ENCODE results near the gene CACNA2D1. TPM values are rescaled to one million over a fixed set of nuclear protein-coding genes. Genes with fewer than 3 reads are reported as not detected.

The CACNA2D1 gene
- total and polyA plus RNA-seq, 7 donors, result 0.23 to 115 (median 59.7) TPM

DNA sequence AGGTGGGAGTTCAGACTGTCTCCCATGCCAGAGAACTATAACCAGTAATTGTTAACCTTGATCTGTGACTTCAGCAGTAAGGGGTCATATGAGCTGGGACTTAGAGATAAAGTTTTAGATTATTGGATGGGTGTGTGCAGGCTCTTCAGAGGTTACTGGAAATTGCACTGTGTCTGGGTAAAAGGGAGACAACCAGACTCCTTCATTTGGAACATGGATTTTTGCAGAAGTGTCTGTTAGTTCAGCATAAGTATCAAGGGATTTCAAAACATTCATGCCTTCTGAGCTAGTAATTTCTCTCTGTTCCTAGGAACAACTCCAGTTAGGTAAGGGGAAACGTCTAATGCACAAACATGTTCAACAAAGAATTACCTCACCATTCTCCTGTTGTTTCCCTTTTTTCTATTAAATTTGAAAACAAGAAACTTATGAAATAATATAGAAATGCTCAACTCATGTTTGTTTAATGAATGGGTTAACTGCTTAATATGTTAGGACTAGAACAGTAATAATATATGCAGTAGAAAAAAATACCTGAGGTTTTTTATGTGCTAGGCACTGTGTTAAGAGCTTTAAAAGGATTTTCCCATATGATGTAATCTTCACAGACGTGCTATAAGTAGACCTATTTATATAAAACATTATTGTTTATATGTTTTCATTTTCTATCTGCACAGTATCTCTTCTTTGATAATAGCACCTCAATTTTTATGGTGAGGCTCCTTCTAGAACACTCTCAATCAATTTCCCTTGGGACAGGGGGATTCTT, 233.0 kb downstream of the CACNA2D1 start:
- H3K4me3 ChIP-seq, result no peak overlapping the region
- H3K9me3 ChIP-seq, result no peaks in the 10 kb centered on the region
- no peak overlapping the region for H3K27ac ChIP-seq
- DNase-seq, result no peak
- TF ChIP-seq, protein P1, sequence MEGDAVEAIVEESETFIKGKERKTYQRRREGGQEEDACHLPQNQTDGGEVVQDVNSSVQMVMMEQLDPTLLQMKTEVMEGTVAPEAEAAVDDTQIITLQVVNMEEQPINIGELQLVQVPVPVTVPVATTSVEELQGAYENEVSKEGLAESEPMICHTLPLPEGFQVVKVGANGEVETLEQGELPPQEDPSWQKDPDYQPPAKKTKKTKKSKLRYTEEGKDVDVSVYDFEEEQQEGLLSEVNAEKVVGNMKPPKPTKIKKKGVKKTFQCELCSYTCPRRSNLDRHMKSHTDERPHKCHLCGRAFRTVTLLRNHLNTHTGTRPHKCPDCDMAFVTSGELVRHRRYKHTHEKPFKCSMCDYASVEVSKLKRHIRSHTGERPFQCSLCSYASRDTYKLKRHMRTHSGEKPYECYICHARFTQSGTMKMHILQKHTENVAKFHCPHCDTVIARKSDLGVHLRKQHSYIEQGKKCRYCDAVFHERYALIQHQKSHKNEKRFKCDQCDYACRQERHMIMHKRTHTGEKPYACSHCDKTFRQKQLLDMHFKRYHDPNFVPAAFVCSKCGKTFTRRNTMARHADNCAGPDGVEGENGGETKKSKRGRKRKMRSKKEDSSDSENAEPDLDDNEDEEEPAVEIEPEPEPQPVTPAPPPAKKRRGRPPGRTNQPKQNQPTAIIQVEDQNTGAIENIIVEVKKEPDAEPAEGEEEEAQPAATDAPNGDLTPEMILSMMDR (IDR thresholded peaks at IDR 0.05), result no peak
- TF ChIP-seq POLR2AphosphoS5 (IDR thresholded peaks at IDR 0.05), result no peak
- TF ChIP-seq POLR2A (IDR thresholded peaks at IDR 0.05), result no peak
- no peak for TF ChIP-seq EP300 (IDR thresholded peaks at IDR 0.05)
- no peaks in the 10 kb centered on the region for H3K36me3 ChIP-seq
- no peaks in the 10 kb centered on the region for H3K27me3 ChIP-seq
- intact Hi-C loops (cut with DNase I), result no loop called here
- 17 to 52% methylated on average over 2 of the region's 2 CpGs for WGBS, 2 donors
- peaks cover 0 to 19% (median 3%) of the 10 kb centered on the region in 4 donors for H3K4me1 ChIP-seq

DNA sequence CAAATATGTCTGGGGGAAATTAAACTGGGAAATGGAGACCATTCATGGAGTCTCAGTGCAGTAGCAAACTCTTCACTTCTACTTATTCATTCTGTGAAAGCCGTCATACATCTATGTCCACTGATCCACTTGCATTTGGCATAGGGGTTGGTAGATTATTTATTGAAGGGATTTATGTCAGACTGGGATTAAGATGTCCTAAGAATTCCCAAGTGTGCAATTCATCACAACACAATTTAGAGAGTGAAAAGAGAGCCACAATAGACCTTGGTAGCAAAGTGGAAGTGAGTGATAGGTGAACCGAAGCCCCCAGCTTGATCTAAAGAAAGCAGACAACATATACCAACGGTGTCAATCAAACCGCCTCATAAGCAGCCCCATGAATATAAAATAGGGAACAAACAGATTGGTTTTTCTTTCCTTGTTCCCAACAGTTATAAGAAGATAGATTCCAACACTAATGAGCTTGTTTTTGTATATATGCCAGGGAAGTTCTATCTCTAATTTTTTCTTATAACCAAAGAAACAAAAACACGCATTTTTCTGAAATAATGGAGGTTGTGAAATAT, 234.3 kb downstream of the CACNA2D1 start:
- Histone ChIP-seq H3K9me3 (no peaks in the 10 kb centered on the region), H3K36me3 (no peaks in the 10 kb centered on the region), H3K27ac (no peak overlapping the region), H3K4me1 (peaks cover 0 to 19% (median 3%) of the 10 kb centered on the region in 4 donors), H3K27me3 (no peaks in the 10 kb centered on the region), H3K4me3 (no peak overlapping the region)
- intact Hi-C loops (cut with DNase I), result no loop called here
- TF ChIP-seq, protein P1 (IDR thresholded peaks at IDR 0.05), result no peak
- no peak for TF ChIP-seq POLR2AphosphoS5 (IDR thresholded peaks at IDR 0.05)
- TF ChIP-seq EP300 (IDR thresholded peaks at IDR 0.05), result no peak
- TF ChIP-seq POLR2A (IDR thresholded peaks at IDR 0.05), result no peak
- WGBS, 2 donors, result 85 to 88% methylated on average over 5 of the region's 5 CpGs
- DNase-seq, result no peak

- Histone ChIP-seq H3K36me3 (no peaks in the 10 kb centered on the region), H3K27ac (no peak overlapping the region), H3K4me1 (peaks cover 0 to 7% (median 0%) of the 10 kb centered on the region in 4 donors), H3K4me3 (no peak overlapping the region), H3K27me3 (no peaks in the 10 kb centered on the region), H3K9me3 (no peaks in the 10 kb centered on the region)
- no peak for DNase-seq
- no peak for TF ChIP-seq EP300 (IDR thresholded peaks at IDR 0.05)
- TF ChIP-seq, protein P1 (IDR thresholded peaks at IDR 0.05), result no peak
- TF ChIP-seq POLR2AphosphoS5 (IDR thresholded peaks at IDR 0.05), result no peak
- TF ChIP-seq POLR2A (IDR thresholded peaks at IDR 0.05), result no peak
- intact Hi-C loops (cut with DNase I), result no loop called here
- 85 to 89% methylated on average over 4 of the region's 4 CpGs for WGBS, 2 donors
Observed at GRCh38 chr7:82204694-82205093, 238.9 kb downstream of the CACNA2D1 start.

GRCh38 chr7:82202965-82203364, 240.6 kb downstream of the CACNA2D1 start:
- no peaks in the 10 kb centered on the region for H3K36me3 ChIP-seq
- H3K4me3 ChIP-seq, result no peak overlapping the region
- 93 to 96% methylated on average over 9 of the region's 9 CpGs for WGBS, 2 donors
- H3K27me3 ChIP-seq, result no peaks in the 10 kb centered on the region
- H3K4me1 ChIP-seq, result no peaks in the 10 kb centered on the region
- TF ChIP-seq POLR2A (IDR thresholded peaks at IDR 0.05) (no peak), POLR2AphosphoS5 (IDR thresholded peaks at IDR 0.05) (no peak), EP300 (IDR thresholded peaks at IDR 0.05) (no peak)
- TF ChIP-seq, protein P1 (IDR thresholded peaks at IDR 0.05), result no peak
- intact Hi-C loops (cut with DNase I), result no loop called here
- no peak for DNase-seq
- no peak overlapping the region for H3K27ac ChIP-seq
- H3K9me3 ChIP-seq, result no peaks in the 10 kb centered on the region
